BLaER1 (cell line): ENCODE measurements around the gene BAIAP2L1.

Experiments
- H3K27ac ChIP-seq: shearing (Covaris generic); formaldehyde crosslinking; 2 replicates; pipeline ENCODE4 v1.8.1; 2022
- H3K27me3 ChIP-seq: shearing (Covaris generic); formaldehyde crosslinking; 2 replicates; pipeline ENCODE4 v1.8.1; 2022
- H3K36me3 ChIP-seq: shearing (Covaris generic); formaldehyde crosslinking; 2 replicates; pipeline ENCODE4 v1.8.1; 2022
- H3K4me1 ChIP-seq: shearing (Covaris generic); formaldehyde crosslinking; 2 replicates; pipeline ENCODE4 v1.8.1; 2022
- H3K4me2 ChIP-seq: shearing (Covaris generic); formaldehyde crosslinking; 2 replicates; pipeline ENCODE4 v1.8.1; 2022
- H3K4me3 ChIP-seq: shearing (Covaris generic); formaldehyde crosslinking; 2 replicates; pipeline ENCODE4 v1.8.1; 2022
- H3K9ac ChIP-seq: shearing (Covaris generic); formaldehyde crosslinking; 2 replicates; pipeline ENCODE4 v1.8.1; 2022
- H3K9me3 ChIP-seq: shearing (Covaris generic); formaldehyde crosslinking; 2 replicates; pipeline ENCODE4 v1.8.1; 2022
- H4K20me1 ChIP-seq: shearing (Covaris generic); formaldehyde crosslinking; 2 replicates; pipeline ENCODE4 v1.8.1; 2022
- Cebpa-rat ChIP-seq: shearing (Covaris generic); IDR thresholded peaks from 2 replicates; pipeline ENCODE4 v1.8.1; 2022

BAIAP2L1 gene

GRCh38 chr7:98283127-98283886, 117.6 kb downstream of the BAIAP2L1 start:
- no peak for TF ChIP-seq Cebpa-rat
- peak overlapping the region; percentile 85 for H3K27ac ChIP-seq
- peaks cover 78% of the 10 kb centered on the region for H3K4me1 ChIP-seq

GRCh38 chr7:98282703-98283102, 118.2 kb downstream of the BAIAP2L1 start:
- peak overlapping the region; percentile 89 for H3K9ac ChIP-seq
- H3K4me1 ChIP-seq, result peaks cover 72% of the 10 kb centered on the region

More at GRCh38 chr7:98283127-98283886, 117.6 kb downstream of the BAIAP2L1 start:
- Histone ChIP-seq H3K36me3 (peaks cover 41% of the 10 kb centered on the region), H3K9ac (peak overlapping the region; percentile 89), H3K4me2 (peak overlapping the region; percentile 99), H4K20me1 (peaks cover 63% of the 10 kb centered on the region), H3K4me3 (peak overlapping the region; percentile 91), H3K27me3 (no peaks in the 10 kb centered on the region), H3K9me3 (no peaks in the 10 kb centered on the region)

GRCh38 chr7:98281757-98282606, 118.9 kb downstream of the BAIAP2L1 start:
- Histone ChIP-seq H3K9ac (peak overlapping the region; percentile 89), H3K27me3 (no peaks in the 10 kb centered on the region), H3K27ac (peak overlapping the region; percentile 85), H3K4me3 (peak overlapping the region; percentile 91), H4K20me1 (peaks cover 50% of the 10 kb centered on the region), H3K9me3 (no peaks in the 10 kb centered on the region), H3K36me3 (peaks cover 30% of the 10 kb centered on the region), H3K4me1 (peaks cover 65% of the 10 kb centered on the region), H3K4me2 (peak overlapping the region; percentile 99)
- TF ChIP-seq Cebpa-rat, result no peak

More at GRCh38 chr7:98282703-98283102, 118.2 kb downstream of the BAIAP2L1 start:
- Histone ChIP-seq H4K20me1 (peaks cover 57% of the 10 kb centered on the region), H3K9me3 (no peaks in the 10 kb centered on the region), H3K27ac (peak overlapping the region; percentile 85; the same call in 1 of the 2 replicates), H3K4me2 (peak overlapping the region; percentile 99), H3K27me3 (no peaks in the 10 kb centered on the region), H3K36me3 (peaks cover 35% of the 10 kb centered on the region), H3K4me3 (peak overlapping the region; percentile 91)
- TF ChIP-seq Cebpa-rat, result no peak

- Histone ChIP-seq H3K27me3 (no peaks in the 10 kb centered on the region), H3K9me3 (no peaks in the 10 kb centered on the region), H3K9ac (peak within 1 kb of the TSS; percentile 89), H3K4me1 (peaks cover 55% of the 10 kb centered on the region), H3K36me3 (peaks cover 21% of the 10 kb centered on the region), H3K4me2 (peak within 1 kb of the TSS; percentile 99), H4K20me1 (peaks cover 41% of the 10 kb centered on the region), H3K27ac (peak within 1 kb of the TSS; percentile 85), H3K4me3 (peak within 1 kb of the TSS; percentile 91)
- no peak for TF ChIP-seq Cebpa-rat
Measured at GRCh38 chr7:98280791-98281756, 119.8 kb downstream of the BAIAP2L1 start, which contains the start of gene BRI3. BRI3 (plus strand) TSS chr7:98281686; CDS start chr7:98281796, 110 bp downstream.

- TF ChIP-seq Cebpa-rat, result no peak
- H3K27me3 ChIP-seq, result no peaks in the 10 kb centered on the region
- peak overlapping the region; percentile 78 for H3K9ac ChIP-seq
- peaks cover 13% of the 10 kb centered on the region; the same call in 1 of the 2 replicates for H3K36me3 ChIP-seq
- H4K20me1 ChIP-seq, result peaks cover 33% of the 10 kb centered on the region
- H3K9me3 ChIP-seq, result no peaks in the 10 kb centered on the region
- peak overlapping the region; percentile 71 for H3K4me3 ChIP-seq
- peaks cover 48% of the 10 kb centered on the region for H3K4me1 ChIP-seq
- peak overlapping the region; percentile 93 for H3K4me2 ChIP-seq
- peak overlapping the region; percentile 74 for H3K27ac ChIP-seq
Measured at GRCh38 chr7:98280296-98280695, 120.6 kb downstream of the BAIAP2L1 start.

- Histone ChIP-seq H3K36me3 (peaks cover 4% of the 10 kb centered on the region; the same call in 1 of the 2 replicates), H3K4me2 (no peak overlapping the region), H4K20me1 (peaks cover 19% of the 10 kb centered on the region), H3K4me3 (no peak overlapping the region), H3K4me1 (peaks cover 43% of the 10 kb centered on the region), H3K27me3 (no peaks in the 10 kb centered on the region), H3K9me3 (no peaks in the 10 kb centered on the region), H3K27ac (no peak overlapping the region), H3K9ac (no peak overlapping the region)
- no peak for TF ChIP-seq Cebpa-rat
Measured at GRCh38 chr7:98278936-98279335, 122.0 kb downstream of the BAIAP2L1 start.

- Histone ChIP-seq H3K36me3 (no peaks in the 10 kb centered on the region), H3K4me2 (no peak overlapping the region)
- TF ChIP-seq Cebpa-rat, result no peak
Measured at GRCh38 chr7:98278408-98278807, 122.5 kb downstream of the BAIAP2L1 start.

GRCh38 chr7:98276241-98276761, 124.6 kb downstream of the BAIAP2L1 start:
- Histone ChIP-seq H3K9me3 (no peaks in the 10 kb centered on the region), H4K20me1 (no peaks in the 10 kb centered on the region), H3K4me3 (no peak overlapping the region), H3K36me3 (no peaks in the 10 kb centered on the region), H3K27me3 (no peaks in the 10 kb centered on the region), H3K4me1 (peaks cover 34% of the 10 kb centered on the region), H3K27ac (no peak overlapping the region), H3K9ac (no peak overlapping the region), H3K4me2 (no peak overlapping the region)
- TF ChIP-seq Cebpa-rat, result no peak

More at GRCh38 chr7:98278408-98278807, 122.5 kb downstream of the BAIAP2L1 start:
- no peaks in the 10 kb centered on the region for H3K9me3 ChIP-seq
- no peaks in the 10 kb centered on the region for H3K27me3 ChIP-seq
- H4K20me1 ChIP-seq, result peaks cover 14% of the 10 kb centered on the region
- H3K9ac ChIP-seq, result no peak overlapping the region
- H3K4me1 ChIP-seq, result peaks cover 43% of the 10 kb centered on the region
- no peak overlapping the region for H3K27ac ChIP-seq
- H3K4me3 ChIP-seq, result no peak overlapping the region
